IPS-NIHi7 (cell line): ENCODE results near the gene TXNDC16.
"Not testable (repeated sequence)": the region's sequence is repeated elsewhere in the genome, so short reads cannot be mapped to it uniquely, and the experiment has no call there.

Experiments
- DNase-seq: peaks from one replicate; pipeline ENCODE4 v3.0.0; 2012; ENCODE audit warnings: mixed read lengths; ENCODE audit errors: extremely low spot score

Gene TXNDC16

GRCh38 chr14:52538623-52539022, 13.7 kb downstream of the TXNDC16 start:
- no peak for DNase-seq

- no peak for DNase-seq
Measured at GRCh38 chr14:52536269-52536668, 16.0 kb downstream of the TXNDC16 start.

GRCh38 chr14:52531481-52531880, 20.8 kb downstream of the TXNDC16 start:
- no peak for DNase-seq

- no peak for DNase-seq
Measured at GRCh38 chr14:52527052-52527451, 25.3 kb downstream of the TXNDC16 start.

GRCh38 chr14:52522581-52523345, 29.5 kb downstream of the TXNDC16 start:
- DNase-seq: no peak

GRCh38 chr14:52522033-52522432, 30.3 kb downstream of the TXNDC16 start:
- DNase-seq: no peak

GRCh38 chr14:52514046-52514811, 38.1 kb downstream of the TXNDC16 start:
- DNase-seq: no peak

GRCh38 chr14:52513249-52513648, 39.1 kb downstream of the TXNDC16 start:
- no peak for DNase-seq

- DNase-seq: no peak
Measured at GRCh38 chr14:52494444-52494843, 57.9 kb downstream of the TXNDC16 start.

GRCh38 chr14:52485350-52485960, 66.8 kb downstream of the TXNDC16 start:
- no peak for DNase-seq

- DNase-seq: no peak
Measured at GRCh38 chr14:52481864-52482263, 70.4 kb downstream of the TXNDC16 start.

GRCh38 chr14:52473557-52473956, 78.7 kb downstream of the TXNDC16 start:
- no peak for DNase-seq

- no peak for DNase-seq
Measured at GRCh38 chr14:52472728-52473127, 79.6 kb downstream of the TXNDC16 start.

GRCh38 chr14:52472251-52472650, 80.1 kb downstream of the TXNDC16 start:
- DNase-seq: not testable (repeated sequence)

GRCh38 chr14:52467515-52468266, 84.6 kb downstream of the TXNDC16 start:
- no peak for DNase-seq

GRCh38 chr14:52464175-52464574, 88.1 kb downstream of the TXNDC16 start:
- no peak for DNase-seq

- no peak for DNase-seq
Measured at GRCh38 chr14:52463375-52463774, 88.9 kb downstream of the TXNDC16 start.

GRCh38 chr14:52461721-52462120, 90.6 kb downstream of the TXNDC16 start:
- DNase-seq: no peak

- no peak for DNase-seq
Measured at GRCh38 chr14:52458721-52459085, 93.6 kb downstream of the TXNDC16 start.

GRCh38 chr14:52457411-52457810, 94.9 kb downstream of the TXNDC16 start:
- no peak for DNase-seq

GRCh38 chr14:52455291-52456088, 96.8 kb downstream of the TXNDC16 start:
- DNase-seq: no peak
